HG03520 (cell line): ENCODE results near the gene DNAH9.

Experiments
- ATAC-seq: cut with Tn5 transposase; IDR thresholded peaks from one replicate; pipeline ENCODE4 v1.9.1; 2021; ENCODE audit warnings: mild to moderate bottlenecking, moderate library complexity; ENCODE audit not compliant: unreplicated experiment

Gene DNAH9

GRCh38 chr17:11823862-11824261 lies 225.6 kb downstream of the DNAH9 start:
- no peak for ATAC-seq

GRCh38 chr17:11825572-11826209 lies 227.4 kb downstream of the DNAH9 start:
- no peak for ATAC-seq

- no peak for ATAC-seq
These were observed 234.3 kb downstream of the DNAH9 start for GRCh38 chr17:11832401-11833137.

- no peak for ATAC-seq
These were observed 238.2 kb downstream of the DNAH9 start for GRCh38 chr17:11836508-11836907.

GRCh38 chr17:11840052-11840451 lies 241.8 kb downstream of the DNAH9 start:
- ATAC-seq = no peak

- ATAC-seq = no peak
These were observed 242.6 kb downstream of the DNAH9 start for GRCh38 chr17:11840831-11841230.

GRCh38 chr17:11848330-11848729 lies 250.1 kb downstream of the DNAH9 start:
- ATAC-seq = no peak

GRCh38 chr17:11852231-11852630 lies 254.0 kb downstream of the DNAH9 start:
- no peak for ATAC-seq

GRCh38 chr17:11852912-11853311 lies 254.6 kb downstream of the DNAH9 start:
- ATAC-seq = no peak

- no peak for ATAC-seq
These were observed 255.3 kb downstream of the DNAH9 start for GRCh38 chr17:11853321-11854151.

- ATAC-seq = no peak
These were observed 257.0 kb downstream of the DNAH9 start for GRCh38 chr17:11855306-11855705.

GRCh38 chr17:11857006-11857405 lies 258.7 kb downstream of the DNAH9 start:
- ATAC-seq = no peak

GRCh38 chr17:11869680-11870394 lies 271.6 kb downstream of the DNAH9 start:
- no peak for ATAC-seq

GRCh38 chr17:11871773-11872172 lies 273.5 kb downstream of the DNAH9 start:
- ATAC-seq = no peak

GRCh38 chr17:11874756-11875155 lies 276.5 kb downstream of the DNAH9 start:
- ATAC-seq = no peak

GRCh38 chr17:11880714-11881113 lies 282.4 kb downstream of the DNAH9 start:
- no peak for ATAC-seq

- ATAC-seq = no peak
These were observed 284.4 kb downstream of the DNAH9 start for GRCh38 chr17:11882716-11883115.

GRCh38 chr17:11885051-11885450 lies 286.8 kb downstream of the DNAH9 start:
- ATAC-seq = no peak

- no peak for ATAC-seq
These were observed 291.0 kb downstream of the DNAH9 start for GRCh38 chr17:11889266-11889665.

GRCh38 chr17:11893862-11894261 lies 295.6 kb downstream of the DNAH9 start:
- ATAC-seq = no peak

GRCh38 chr17:11896199-11896598 lies 297.9 kb downstream of the DNAH9 start:
- ATAC-seq = no peak
